K562 (cell line): ENCODE results near the gene PPRC1. TPM values are rescaled to one million over a fixed set of nuclear protein-coding genes. Genes with fewer than 3 reads are reported as not detected.

Experiments
- E2F6 ChIP-seq, 2 experiments: IDR thresholded peaks; 2 replicates each; pipeline ENCODE4 v1.6.1; 2011; ENCODE audit warnings: borderline replicate concordance in 1 of 2, control low read depth in 1 of 2, low read depth in 1 of 2, low read length in 1 of 2, mild to moderate bottlenecking in 1 of 2, mixed read lengths in 1 of 2, moderate library complexity in 1 of 2; ENCODE audit not compliant: insufficient read depth in 1 of 2, insufficient read length in 1 of 2, poor library complexity in 1 of 2, severe bottlenecking in 1 of 2; ENCODE audit errors: extremely low read depth in 1 of 2
- E2F8 ChIP-seq: fragments of 450-650 bp; IDR thresholded peaks from 2 replicates; pipeline ENCODE4 v1.7.1; 2018; ENCODE audit warnings: mild to moderate bottlenecking, low read depth; ENCODE audit not compliant: partially characterized antibody
- RERE ChIP-seq: sonication (generic); formaldehyde crosslinking; IDR thresholded peaks from 2 replicates; pipeline ENCODE4 v1.8.0; 2023; ENCODE audit warnings: missing genetic modification reagents, mild to moderate bottlenecking, borderline replicate concordance
- SNAPC5 ChIP-seq: fragments of 250-450 bp; sonication (Bioruptor Pico); IDR thresholded peaks from 2 replicates; pipeline ENCODE4 v1.8.0; 2021; ENCODE audit warnings: moderate library complexity, mild to moderate bottlenecking, inconsistent platforms
- polyA plus RNA-seq, 8 experiments: library from polyadenylated mRNA; depleted of rRNA in 4 of 8; stranded (reverse) in 5 of 8; unstranded in 3 of 8; fragments of >200 nt; fragmentation: Nextera tagmentation in 2 of 8; fragmentation: Illumina TruSeq in 1 of 8; extraction: Ambion mirVana in 2 of 8; extraction: Trizol in 1 of 8; gene quantifications; 2 replicates each; pipeline versions ENCODE4 v1.2.1 to v1.2.3, GENCODE V29; 2011 to 2014; ENCODE audit warnings: inconsistent platforms in 1 of 8, missing spikeins in 1 of 8
- total RNA-seq, 7 experiments: library from RNA; depleted of rRNA in 6 of 7; stranded (reverse); fragments of >200 nt in 6 of 7; fragmentation: Illumina TruSeq in 2 of 7; extraction: Trizol in 2 of 7; gene quantifications; 2 replicates each; pipeline versions ENCODE4 v1.2.1 to v1.2.3, GENCODE V29; 2011 to 2021; ENCODE audit warnings: low replicate concordance in 1 of 7

PPRC1 gene
- total and polyA plus RNA-seq, 9 of the 15 experiments (the other 6 are each of a cell fraction or from before 2014, with no cell fraction given) = 8.5 to 47.1 (median 16.2) TPM

GRCh38 chr10:102133373-102134195 lies 744 bp downstream of the PPRC1 start (continued):
- TF ChIP-seq E2F8 (peak; percentile 97), RERE (CRISPR knock-in tag) (no peak), SNAPC5 (CRISPR knock-in tag) (no peak), E2F6 (IDR thresholded peaks at IDR 0.05; ENCODE audit: borderline replicate concordance in 1 of 2, extremely low read depth in 1 of 2, insufficient read depth in 1 of 2, insufficient read length in 1 of 2, low read depth in 1 of 2, low read length in 1 of 2, poor library complexity in 1 of 2, severe bottlenecking in 1 of 2) (peak in 1 of 2 experiments; percentile 30)
